DND-41 (cell line): ENCODE data around the gene NELL2.

Source experiments
- CTCF ChIP-seq: IDR thresholded peaks from 2 replicates; pipeline ENCODE4 v1.5.1; 2012; ENCODE audit warnings: borderline replicate concordance, low read length, moderate library complexity, mild to moderate bottlenecking; ENCODE audit not compliant: poor library complexity, severe bottlenecking; ENCODE audit errors: extremely low read depth
- EZH2 ChIP-seq: IDR thresholded peaks from 3 replicates; pipeline ENCODE4 v1.6.1; 2012; ENCODE audit warnings: borderline replicate concordance, low read depth, mild to moderate bottlenecking, moderate library complexity, low read length, inconsistent platforms; ENCODE audit not compliant: severe bottlenecking

DNA sequence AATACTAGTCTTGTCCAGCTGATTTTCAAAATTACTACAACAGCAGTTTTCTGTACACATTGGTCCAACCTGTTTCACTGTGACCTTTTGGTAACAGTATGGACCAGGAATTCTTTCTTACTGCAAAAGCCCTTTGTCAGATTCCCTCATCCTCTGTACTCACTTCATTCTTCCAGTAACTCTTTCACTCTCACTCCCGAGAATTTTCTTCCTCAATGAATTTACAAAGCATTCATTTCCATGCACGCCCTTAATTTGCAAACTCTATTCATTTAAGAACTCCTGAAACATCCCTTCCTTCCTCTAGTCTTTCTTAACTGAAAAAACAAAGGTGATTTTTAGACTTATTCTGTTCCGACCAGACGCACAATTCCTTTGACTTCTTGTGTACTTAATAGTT, 238.2 kb downstream of the NELL2 start:
- no peak for TF ChIP-seq CTCF
- no peak for TF ChIP-seq EZH2
